Measurements from ENCODE around the gene DCST2. TPM values are rescaled to one million over a fixed set of nuclear protein-coding genes. Genes with fewer than 3 reads are reported as not detected.

The DCST2 gene
- total and polyA plus RNA-seq, 10 of the 15 experiments (the other 5 are each of a cell fraction or from before 2014, with no cell fraction given): 0.33 to 0.41 (median 0.36) TPM; not detected in 7

- no peak for TF ChIP-seq E2F8 (IDR thresholded peaks at IDR 0.05; ENCODE audit: low read depth, partially characterized antibody)
- no peak for TF ChIP-seq EED (IDR thresholded peaks at IDR 0.05; ENCODE audit: low read depth)
- TF ChIP-seq ZNF24 (IDR thresholded peaks at IDR 0.05): no peak
- TF ChIP-seq, protein P1, sequence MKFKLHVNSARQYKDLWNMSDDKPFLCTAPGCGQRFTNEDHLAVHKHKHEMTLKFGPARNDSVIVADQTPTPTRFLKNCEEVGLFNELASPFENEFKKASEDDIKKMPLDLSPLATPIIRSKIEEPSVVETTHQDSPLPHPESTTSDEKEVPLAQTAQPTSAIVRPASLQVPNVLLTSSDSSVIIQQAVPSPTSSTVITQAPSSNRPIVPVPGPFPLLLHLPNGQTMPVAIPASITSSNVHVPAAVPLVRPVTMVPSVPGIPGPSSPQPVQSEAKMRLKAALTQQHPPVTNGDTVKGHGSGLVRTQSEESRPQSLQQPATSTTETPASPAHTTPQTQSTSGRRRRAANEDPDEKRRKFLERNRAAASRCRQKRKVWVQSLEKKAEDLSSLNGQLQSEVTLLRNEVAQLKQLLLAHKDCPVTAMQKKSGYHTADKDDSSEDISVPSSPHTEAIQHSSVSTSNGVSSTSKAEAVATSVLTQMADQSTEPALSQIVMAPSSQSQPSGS (IDR thresholded peaks at IDR 0.05; ENCODE audit: low read length): no peak
- no peak for TF ChIP-seq BMI1 (IDR thresholded peaks at IDR 0.05; ENCODE audit: borderline replicate concordance)
- no peak for TF ChIP-seq CHD2 (IDR thresholded peaks at IDR 0.05; ENCODE audit: borderline replicate concordance, low read depth, low read length)
- TF ChIP-seq POU2F2 (IDR thresholded peaks at IDR 0.05; ENCODE audit: borderline replicate concordance, low read depth, low read length): no peak
- TF ChIP-seq SRF (IDR thresholded peaks at IDR 0.05; ENCODE audit: low read depth in 2 of 2, low read length in 2 of 2): no peak
Observed at GRCh38 chr1:155032886-155033285, 695 bp downstream of the DCST2 start (continued).

DNA sequence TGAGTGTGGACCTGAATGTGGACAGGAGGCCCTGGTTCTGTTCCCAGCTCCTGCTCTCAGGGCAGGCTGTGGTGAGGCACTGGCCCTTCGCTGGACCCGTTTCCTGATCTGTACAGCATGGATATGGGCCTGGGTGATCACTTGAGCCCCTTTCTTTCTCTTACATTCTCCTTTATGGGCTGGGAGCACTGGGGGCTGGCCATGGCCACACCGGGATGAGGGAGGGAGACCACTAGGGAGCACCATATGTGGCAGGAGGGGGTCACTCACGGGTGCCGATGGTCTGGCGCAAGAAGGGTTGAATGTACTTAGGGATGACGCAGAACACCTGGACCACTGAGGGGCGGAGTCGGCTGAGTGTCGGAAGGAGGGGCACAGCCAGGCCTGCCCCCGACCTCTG is 2.7 kb downstream of the DCST2 start:
- TF ChIP-seq RUNX3 (IDR thresholded peaks at IDR 0.05; ENCODE audit: low read length): no peak
- TF ChIP-seq IRF4 (IDR thresholded peaks at IDR 0.05; ENCODE audit: low read depth, low read length): no peak
- no peak for TF ChIP-seq TCF12 (IDR thresholded peaks at IDR 0.05; ENCODE audit: low read depth, low read length)
- TF ChIP-seq FOXK2 (IDR thresholded peaks at IDR 0.05): no peak
- TF ChIP-seq NKRF (conservative IDR thresholded peaks at IDR 0.05): no peak
- TF ChIP-seq PBX3 (IDR thresholded peaks at IDR 0.05; ENCODE audit: insufficient replicate concordance, low read depth, low read length): no peak
- TF ChIP-seq JUND (IDR thresholded peaks at IDR 0.05; ENCODE audit: low read depth, low read length): no peak
- no peak for TF ChIP-seq CHD1 (IDR thresholded peaks at IDR 0.05; ENCODE audit: low read depth, low read length)
- no TSS peak for BruUV-seq (replicated peaks)
- no peak for FAIRE-seq

More for the DNA sequence above, 2.7 kb downstream of the DCST2 start:
- WGBS (ENCODE audit: insufficient coverage, insufficient replicate concordance, low lambda C conversion rate, missing lambda C conversion rate): 58% methylated on average over 8 of the region's 11 CpGs
- no peaks in the 10 kb centered on the region for H3K9me3 ChIP-seq (replicated peaks; ENCODE audit: control insufficient read depth, insufficient read depth, low read length)
- no peak overlapping the region for H3K4me3 ChIP-seq
- no peaks in the 10 kb centered on the region for H4K20me1 ChIP-seq (ENCODE audit: control insufficient read depth, insufficient read depth)
- H3K27me3 ChIP-seq (replicated peaks in 1 of 2; ENCODE audit: control insufficient read depth in 2 of 2, insufficient read depth in 2 of 2, low read length in 1 of 2): no peaks in the 10 kb centered on the region; a peak in 2 of 4 replicates
- H2AFZ ChIP-seq (ENCODE audit: control insufficient read depth, low read depth, low read length): no peak overlapping the region
- in situ Hi-C loops (cut with MboI): no loop called here
- no peak overlapping the region for H3K27ac ChIP-seq (ENCODE audit: control insufficient read depth, insufficient read depth)
- H3K9ac ChIP-seq (ENCODE audit: control insufficient read depth, insufficient read depth, low read length): no peak overlapping the region
- ChIA-PET POLR2A (no interaction called here), SMC1A (ENCODE audit: uncharacterized antibody, unreplicated experiment) (interaction anchor here (0.7 kb wide), 1 partner anchor 15 kb away, joined by 3 read pairs; no protein-coding TSS in a partner anchor), RAD21 (ENCODE audit: unreplicated experiment) (no interaction called here), CTCF (no interaction called here)
- H3K36me3 ChIP-seq (ENCODE audit: control insufficient read depth in 2 of 2, insufficient read depth in 2 of 2, low read length in 1 of 2): no peaks in the 10 kb centered on the region
- intact Hi-C loops (cut with micrococcal nuclease; ENCODE audit: unreplicated experiment): no loop called here
- H3K4me1 ChIP-seq (ENCODE audit: control insufficient read depth, insufficient read depth, low read length): no peaks in the 10 kb centered on the region
- ATAC-seq: no peak
- H3K79me2 ChIP-seq (ENCODE audit: control insufficient read depth, insufficient read depth, low read length): no peaks in the 10 kb centered on the region
- no peak overlapping the region for H3K4me2 ChIP-seq (ENCODE audit: control insufficient read depth, insufficient read depth)
- no peak for DNase-seq (ENCODE audit: low read depth, low spot score)
